Fibroblast of lung (primary cell): ENCODE measurements around the gene CD164.

ENCODE experiments used
- CTCF ChIP-seq, 2 donors: IDR thresholded peaks in 1 of 2; conservative IDR thresholded peaks in 1 of 2; 1 replicate in 1 of 2; 2 replicates in 1 of 2; pipeline ENCODE4 v1.5.1; 2011 to 2012; ENCODE audit warnings: low read length in 2 of 2, control low read depth in 1 of 2, inconsistent platforms in 1 of 2, low read depth in 1 of 2, mild to moderate bottlenecking in 1 of 2
- EZH2 ChIP-seq: IDR thresholded peaks from 2 replicates; pipeline ENCODE4 v1.5.1; 2012; ENCODE audit warnings: low read length, control low read depth, mild to moderate bottlenecking; ENCODE audit errors: missing control alignments

GRCh38 chr6:109396046-109396718 is 13.9 kb upstream of the CD164 start:
- TF ChIP-seq CTCF (conservative IDR thresholded peaks at IDR 0.05 in 1 of 2, IDR thresholded peaks at IDR 0.05 in 1 of 2; ENCODE audit: low read depth in 1 of 2, low read length in 2 of 2) (no peak), EZH2 (no peak)
